ENCODE results near the gene SP5.

DNA sequence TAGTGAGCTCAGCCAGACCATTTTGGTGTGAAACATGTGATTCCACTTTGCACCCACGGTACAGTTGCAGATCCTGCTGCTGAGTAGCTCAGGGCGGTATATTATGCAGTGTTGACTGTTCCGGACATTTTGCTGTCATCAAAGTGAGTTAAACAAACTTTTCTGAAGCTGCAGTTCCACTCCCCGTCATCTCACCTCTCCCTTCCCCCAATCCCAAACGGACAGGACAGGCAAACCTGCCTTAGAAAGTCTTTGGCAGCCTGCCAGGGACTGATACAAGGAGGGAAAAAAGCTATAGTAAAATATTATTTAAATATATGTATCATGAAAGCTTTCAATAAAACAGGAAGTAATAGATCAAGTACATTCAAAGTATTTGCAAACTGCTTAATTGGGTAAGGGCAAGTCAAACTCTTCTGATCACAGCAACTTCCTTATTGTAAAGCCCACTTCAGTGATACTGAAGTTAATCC, 35.5 kb upstream of the SP5 start:
- TF ChIP-seq, protein P1, sequence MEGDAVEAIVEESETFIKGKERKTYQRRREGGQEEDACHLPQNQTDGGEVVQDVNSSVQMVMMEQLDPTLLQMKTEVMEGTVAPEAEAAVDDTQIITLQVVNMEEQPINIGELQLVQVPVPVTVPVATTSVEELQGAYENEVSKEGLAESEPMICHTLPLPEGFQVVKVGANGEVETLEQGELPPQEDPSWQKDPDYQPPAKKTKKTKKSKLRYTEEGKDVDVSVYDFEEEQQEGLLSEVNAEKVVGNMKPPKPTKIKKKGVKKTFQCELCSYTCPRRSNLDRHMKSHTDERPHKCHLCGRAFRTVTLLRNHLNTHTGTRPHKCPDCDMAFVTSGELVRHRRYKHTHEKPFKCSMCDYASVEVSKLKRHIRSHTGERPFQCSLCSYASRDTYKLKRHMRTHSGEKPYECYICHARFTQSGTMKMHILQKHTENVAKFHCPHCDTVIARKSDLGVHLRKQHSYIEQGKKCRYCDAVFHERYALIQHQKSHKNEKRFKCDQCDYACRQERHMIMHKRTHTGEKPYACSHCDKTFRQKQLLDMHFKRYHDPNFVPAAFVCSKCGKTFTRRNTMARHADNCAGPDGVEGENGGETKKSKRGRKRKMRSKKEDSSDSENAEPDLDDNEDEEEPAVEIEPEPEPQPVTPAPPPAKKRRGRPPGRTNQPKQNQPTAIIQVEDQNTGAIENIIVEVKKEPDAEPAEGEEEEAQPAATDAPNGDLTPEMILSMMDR (IDR thresholded peaks at IDR 0.05 in 2 of 3, conservative IDR thresholded peaks at IDR 0.05 in 1 of 3; ENCODE audit: control insufficient read depth in 2 of 3, extremely low read depth in 1 of 3, insufficient read depth in 1 of 3, low read depth in 3 of 3, low read length in 3 of 3) = no peak
- no peak for TF ChIP-seq ETV6 (conservative IDR thresholded peaks at IDR 0.05 in 1 of 2, IDR thresholded peaks at IDR 0.05 in 1 of 2; ENCODE audit: borderline replicate concordance in 1 of 2, low read depth in 1 of 2)

Data from GM12878 (cell line).